NCI-H128 (cell line): ENCODE measurements around the gene TRIM22.
"Not testable (repeated sequence)": the region's sequence is repeated elsewhere in the genome, so short reads cannot be mapped to it uniquely, and the experiment has no call there.

Source experiments
- DNase-seq: peaks from one replicate; lab custom pipeline; 2025; ENCODE audit not compliant: unreplicated experiment; lab: John Stamatoyannopoulos, UW

TRIM22 gene

GRCh38 chr11:5690736-5691135 is 1.1 kb downstream of the TRIM22 start:
- DNase-seq: no peak

- DNase-seq: not testable (repeated sequence)
Measured at GRCh38 chr11:5691238-5691963, 1.8 kb downstream of the TRIM22 start.

- no peak for DNase-seq
Measured at GRCh38 chr11:5691964-5692361, 2.4 kb downstream of the TRIM22 start.

GRCh38 chr11:5694642-5695041 is 5.1 kb downstream of the TRIM22 start:
- no peak for DNase-seq

GRCh38 chr11:5695580-5695979 is 6.0 kb downstream of the TRIM22 start:
- no peak for DNase-seq

GRCh38 chr11:5696210-5696609 is 6.6 kb downstream of the TRIM22 start:
- DNase-seq: no peak

GRCh38 chr11:5698281-5698680 is 8.7 kb downstream of the TRIM22 start:
- no peak for DNase-seq

GRCh38 chr11:5700421-5701054 is 10.9 kb downstream of the TRIM22 start:
- no peak for DNase-seq

- DNase-seq: no peak
Measured at GRCh38 chr11:5701055-5701577, 11.5 kb downstream of the TRIM22 start.

- no peak for DNase-seq
Measured at GRCh38 chr11:5703741-5704536, 14.3 kb downstream of the TRIM22 start.

GRCh38 chr11:5705688-5706087 is 16.1 kb downstream of the TRIM22 start:
- no peak for DNase-seq

GRCh38 chr11:5712507-5712906 is 22.9 kb downstream of the TRIM22 start:
- no peak for DNase-seq

- DNase-seq: no peak
Measured at GRCh38 chr11:5713695-5714094, 24.1 kb downstream of the TRIM22 start.

GRCh38 chr11:5716518-5716917 is 26.9 kb downstream of the TRIM22 start:
- DNase-seq: not testable (repeated sequence)

- no peak for DNase-seq
Measured at GRCh38 chr11:5719703-5720495, 30.3 kb downstream of the TRIM22 start.

GRCh38 chr11:5722622-5723021 is 33.0 kb downstream of the TRIM22 start:
- no peak for DNase-seq

GRCh38 chr11:5726351-5726750 is 36.8 kb downstream of the TRIM22 start:
- DNase-seq: no peak

GRCh38 chr11:5727691-5728090 is 38.1 kb downstream of the TRIM22 start:
- no peak for DNase-seq

GRCh38 chr11:5736396-5736795 is 46.8 kb downstream of the TRIM22 start, which contains the start of gene OR56B1:
Gene OR56B1, plus strand, starts transcription at chr11:5736448. Its CDS starts 69 bp downstream, at chr11:5736517.
- no peak for DNase-seq

- DNase-seq: no peak
Measured at GRCh38 chr11:5737091-5737490, 47.5 kb downstream of the TRIM22 start.
